Activated CD4-positive, alpha-beta T cell treated with anti-CD3 and anti-CD28 coated beads, Interleukin-2, amount 50 U/mL, for 1 hour (primary cell): ENCODE measurements around the gene TECPR1.
A peak's percentile ranks its signal among the peaks of the same experiment; 100 is the strongest.

Experiments used
- DNase-seq: peaks from one replicate; pipeline ENCODE4 v3.0.0-alpha.2; 2020

Gene TECPR1

DNA sequence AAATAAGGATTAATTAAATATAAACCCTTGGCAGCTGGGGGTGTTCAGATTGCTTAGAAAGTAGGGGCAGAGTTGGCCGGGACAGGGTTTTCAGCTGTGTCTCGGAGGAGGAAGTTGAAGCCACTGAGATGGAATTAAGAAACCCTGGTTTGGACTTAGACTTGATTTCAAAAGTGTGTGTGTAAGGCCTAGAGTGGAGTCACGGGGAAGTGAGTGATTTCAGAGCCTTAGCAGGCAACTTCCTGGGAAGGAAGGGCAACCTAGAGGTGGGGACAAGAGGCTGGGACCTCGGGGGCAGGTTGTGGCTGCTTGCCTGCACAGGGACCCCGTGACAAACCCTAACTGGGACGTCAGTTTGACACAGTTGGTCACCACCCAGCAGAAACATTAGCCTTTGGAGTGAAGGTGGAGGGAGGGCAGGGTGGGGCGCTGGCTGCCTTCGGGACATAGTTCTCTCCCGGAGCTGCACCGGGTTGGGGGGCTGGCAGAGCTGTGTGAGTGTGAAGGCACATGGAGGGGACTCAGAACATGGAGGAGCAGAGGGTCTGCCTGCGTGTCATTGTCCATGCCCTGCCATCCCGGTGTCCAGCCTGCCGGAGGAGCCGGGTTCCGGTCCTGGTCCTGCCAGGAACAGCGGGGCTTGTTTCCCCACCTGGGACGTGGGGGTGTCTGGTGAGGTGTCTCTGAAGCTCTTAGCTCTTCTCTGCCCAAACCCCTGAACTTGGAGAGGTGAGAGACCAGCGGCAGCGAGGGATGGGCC is 31.3 kb upstream of the TECPR1 start:
- DNase-seq, result no peak

GRCh38 chr7:98282703-98283102 is 30.7 kb upstream of the TECPR1 start:
- no peak for DNase-seq

DNA sequence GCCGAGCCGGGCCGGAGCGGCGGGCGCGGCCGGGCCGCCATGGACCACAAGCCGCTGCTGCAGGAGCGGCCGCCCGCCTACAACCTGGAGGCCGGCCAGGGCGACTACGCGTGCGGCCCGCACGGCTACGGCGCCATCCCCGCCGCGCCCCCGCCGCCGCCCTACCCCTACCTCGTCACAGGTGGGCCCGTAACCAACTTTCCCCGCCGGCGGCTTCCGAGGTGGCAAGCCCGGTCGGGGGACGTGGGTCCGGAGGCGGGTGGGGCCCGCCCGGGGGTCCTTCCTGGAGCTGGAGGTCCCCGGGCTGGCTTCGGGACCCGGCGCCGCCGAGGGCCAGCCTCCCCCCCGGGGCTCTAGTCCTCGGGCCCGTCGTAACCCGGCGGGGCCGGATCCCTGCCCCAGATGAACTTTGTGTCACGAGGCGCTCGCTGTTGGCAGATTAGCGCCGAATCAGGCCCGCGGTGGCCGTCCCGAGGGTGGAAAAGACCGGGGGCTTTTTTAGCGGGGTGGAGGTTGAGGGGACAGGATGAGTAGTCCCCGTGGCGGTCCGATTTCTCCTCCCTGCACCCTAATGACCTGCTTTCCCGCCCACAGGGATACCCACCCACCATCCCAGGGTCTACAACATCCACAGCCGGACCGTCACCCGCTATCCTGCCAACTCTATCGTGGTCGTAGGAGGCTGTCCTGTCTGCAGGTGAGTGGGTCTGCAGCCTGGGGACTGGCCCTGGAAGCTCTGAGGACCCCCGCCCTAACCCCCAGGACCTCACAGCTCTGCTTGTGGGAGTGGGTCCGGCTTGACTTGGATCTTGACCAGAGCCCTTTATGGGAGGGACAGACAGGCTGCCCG is 29.9 kb upstream of the TECPR1 start:
- no peak for DNase-seq

GRCh38 chr7:98280791-98281756 is 29.0 kb upstream of the TECPR1 start, which contains the start of gene BRI3:
Gene BRI3 (plus strand): TSS chr7:98281686. CDS start chr7:98281796, 110 bp downstream.
- DNase-seq, result peak; percentile 92

- no peak for DNase-seq
Observed at GRCh38 chr7:98280296-98280695, 28.3 kb upstream of the TECPR1 start.

- no peak for DNase-seq
Observed at GRCh38 chr7:98278936-98279335, 26.9 kb upstream of the TECPR1 start.

- DNase-seq, result no peak
Observed at GRCh38 chr7:98278408-98278807, 26.4 kb upstream of the TECPR1 start.

DNA sequence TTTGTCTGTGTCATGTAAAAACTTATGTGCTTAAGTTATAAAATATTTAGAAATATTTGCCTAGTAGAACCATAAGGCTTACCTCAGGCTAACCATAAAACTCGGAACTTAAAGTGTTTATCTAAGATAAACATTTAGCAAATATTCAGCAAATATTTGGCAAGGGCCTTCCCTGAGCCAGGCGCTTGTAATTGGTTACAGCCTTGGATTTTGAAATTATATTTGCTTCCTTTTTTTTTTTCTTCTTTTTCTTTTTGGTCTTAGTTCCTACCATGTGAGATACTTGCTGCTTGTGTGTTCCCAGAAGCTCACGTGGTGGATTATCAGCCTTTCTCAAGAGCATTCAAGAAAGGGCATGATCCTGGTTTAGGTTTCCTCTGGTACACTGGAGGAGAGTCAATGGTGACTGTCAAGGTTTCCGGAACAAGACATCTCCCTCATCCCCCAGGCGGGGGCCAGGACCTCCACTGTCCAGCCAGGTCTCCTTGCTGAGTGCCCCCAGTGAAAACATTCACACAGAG is 24.3 kb upstream of the TECPR1 start:
- DNase-seq, result no peak

- no peak for DNase-seq
Observed at GRCh38 chr7:98267303-98267702, 15.3 kb upstream of the TECPR1 start.

- DNase-seq, result no peak
Observed at GRCh38 chr7:98266840-98267239, 14.8 kb upstream of the TECPR1 start.

- no peak for DNase-seq
Observed at GRCh38 chr7:98265841-98266271, 13.8 kb upstream of the TECPR1 start.

DNA sequence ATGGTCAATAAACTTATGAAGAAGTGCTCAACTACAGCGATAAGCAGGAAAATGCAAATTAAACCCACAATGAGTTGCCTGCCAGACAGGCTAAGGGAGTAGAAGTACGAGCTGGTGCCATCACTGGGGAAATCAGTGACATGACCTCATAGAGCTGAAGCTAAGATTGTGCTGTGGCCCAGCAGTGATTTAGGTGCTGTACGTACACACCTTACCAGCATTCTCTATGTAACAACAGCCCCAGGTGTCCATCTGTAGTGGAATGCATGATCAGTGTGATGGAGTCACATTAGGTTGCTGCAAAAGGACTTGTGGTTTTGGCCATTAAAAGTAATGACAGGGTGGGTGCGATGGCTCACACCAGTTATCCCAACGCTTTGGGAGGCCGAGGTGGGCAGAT is 5.7 kb upstream of the TECPR1 start:
- no peak for DNase-seq

DNA sequence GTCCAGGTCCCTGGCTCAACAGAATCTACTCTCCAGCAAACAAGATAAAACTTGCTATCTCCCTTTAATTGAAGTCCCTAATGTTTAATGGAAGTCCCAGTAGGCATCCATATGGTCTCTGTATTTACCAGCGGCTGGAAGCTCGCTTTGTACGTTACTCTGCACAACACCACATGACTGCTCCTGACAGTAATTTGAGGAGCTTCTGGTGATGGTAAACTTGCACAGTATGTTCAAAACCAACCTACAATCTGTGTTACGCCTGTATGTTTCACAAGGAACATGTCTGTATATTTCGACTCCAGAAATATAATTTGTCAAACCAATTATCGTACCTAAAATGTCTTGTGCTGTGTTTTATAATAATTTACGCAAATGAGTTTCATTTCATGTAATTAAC is 4.4 kb upstream of the TECPR1 start:
- no peak for DNase-seq

DNA sequence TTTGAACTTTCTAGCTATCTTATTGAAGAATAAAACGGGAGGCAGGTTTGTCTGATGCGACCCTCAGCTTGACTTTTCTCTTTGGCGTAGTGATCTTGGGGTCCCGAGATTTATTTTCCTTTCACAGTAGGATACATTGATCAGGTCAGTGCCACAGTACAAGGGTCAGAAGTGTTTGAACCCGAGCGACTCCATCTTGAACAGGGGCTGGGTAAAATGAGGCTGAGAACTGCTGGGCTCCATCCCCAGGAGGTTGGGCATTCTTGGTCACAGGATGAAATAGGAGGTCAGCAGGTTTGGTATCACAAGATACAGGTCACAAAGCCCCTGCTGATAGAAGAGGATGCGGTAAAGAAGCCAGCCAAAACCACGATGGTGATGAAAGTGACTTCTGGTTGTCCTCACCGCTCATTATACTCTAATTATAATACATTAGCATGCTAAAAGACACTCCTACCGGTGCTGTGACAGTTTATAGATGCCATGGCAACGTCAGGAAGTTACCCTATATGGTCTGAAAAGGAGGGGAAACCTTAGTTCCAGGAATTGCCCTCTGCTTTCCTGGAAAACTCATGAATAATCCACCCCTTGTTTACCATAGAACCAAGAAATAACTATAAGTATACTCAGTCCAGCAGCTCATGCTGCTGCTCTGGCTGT is 3.0 kb upstream of the TECPR1 start:
- DNase-seq, result no peak

- DNase-seq, result no peak
Observed at GRCh38 chr7:98254516-98254915, 2.5 kb upstream of the TECPR1 start.

DNA sequence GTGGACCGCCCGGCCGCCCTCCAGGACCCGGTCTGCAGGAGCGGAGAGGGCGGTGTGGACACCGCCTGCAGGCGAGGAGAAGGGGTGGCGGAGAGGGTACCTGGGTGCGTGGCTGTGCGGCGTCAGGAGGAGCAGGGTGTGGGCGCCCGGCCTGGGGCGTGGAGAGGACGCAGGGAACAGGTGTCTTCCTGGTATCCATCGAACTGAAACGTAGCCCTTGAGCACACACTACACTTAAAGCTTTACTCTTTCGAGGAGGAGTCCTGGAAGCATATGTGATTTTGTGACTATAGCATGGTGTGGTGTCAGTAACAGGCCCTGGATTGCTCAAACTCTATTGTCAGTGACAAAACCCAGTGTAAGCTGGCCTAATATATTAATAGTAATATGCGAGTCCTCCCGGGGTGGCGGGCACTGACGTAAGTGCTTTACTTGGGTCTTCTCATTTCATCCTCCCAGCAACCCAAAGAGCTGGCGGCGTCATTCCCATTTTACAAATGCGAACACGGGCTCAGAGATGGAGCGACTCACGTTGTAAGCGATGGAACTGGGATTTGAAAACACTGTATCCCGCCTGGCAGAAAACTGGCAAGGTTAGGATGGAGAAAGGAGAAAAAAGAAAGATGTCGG is 508 bp upstream of the TECPR1 start:
- DNase-seq, result no peak

DNA sequence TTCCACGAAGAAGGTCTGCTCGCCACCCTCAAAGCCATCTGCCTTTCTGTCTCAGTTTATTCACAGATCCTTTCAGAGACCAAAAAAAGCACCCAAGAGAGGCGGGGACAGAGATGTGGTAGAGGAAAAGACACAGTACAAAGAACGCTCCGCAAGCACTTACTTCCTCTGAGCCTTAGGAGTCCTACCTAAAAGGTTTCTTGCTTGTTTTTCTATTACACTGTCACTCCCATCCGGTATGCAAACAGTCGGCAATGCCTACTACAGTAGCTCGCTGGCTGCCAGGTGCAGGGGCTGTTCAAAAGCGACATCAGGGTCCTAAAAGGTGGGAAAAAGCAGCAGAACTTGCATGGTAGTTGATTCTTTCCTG is 816 bp downstream of the TECPR1 start:
- peak; percentile 40 for DNase-seq

DNA sequence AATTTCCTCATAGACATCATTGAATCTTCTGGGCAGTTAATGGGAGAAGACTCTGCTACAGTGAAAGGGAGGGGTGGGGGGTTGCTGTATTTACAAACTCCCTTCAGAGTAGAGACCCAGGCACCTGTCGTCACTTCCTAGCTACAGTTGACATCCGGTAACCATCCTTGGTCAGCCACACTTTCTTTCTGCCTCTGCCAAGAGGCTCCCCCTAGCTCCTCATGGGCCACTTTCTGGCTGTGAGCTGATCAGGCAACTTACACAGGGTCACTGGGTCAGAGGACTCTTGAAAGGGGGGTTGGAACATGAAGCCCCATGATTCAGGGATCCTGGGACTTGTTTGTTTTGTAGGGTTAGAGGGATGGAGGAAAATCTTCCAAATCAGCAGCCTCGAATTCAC is 1.2 kb downstream of the TECPR1 start:
- DNase-seq, result peak; percentile 29

GRCh38 chr7:98249106-98249505 is 2.9 kb downstream of the TECPR1 start:
- DNase-seq, result no peak

GRCh38 chr7:98248156-98248555 is 3.9 kb downstream of the TECPR1 start:
- no peak for DNase-seq

DNA sequence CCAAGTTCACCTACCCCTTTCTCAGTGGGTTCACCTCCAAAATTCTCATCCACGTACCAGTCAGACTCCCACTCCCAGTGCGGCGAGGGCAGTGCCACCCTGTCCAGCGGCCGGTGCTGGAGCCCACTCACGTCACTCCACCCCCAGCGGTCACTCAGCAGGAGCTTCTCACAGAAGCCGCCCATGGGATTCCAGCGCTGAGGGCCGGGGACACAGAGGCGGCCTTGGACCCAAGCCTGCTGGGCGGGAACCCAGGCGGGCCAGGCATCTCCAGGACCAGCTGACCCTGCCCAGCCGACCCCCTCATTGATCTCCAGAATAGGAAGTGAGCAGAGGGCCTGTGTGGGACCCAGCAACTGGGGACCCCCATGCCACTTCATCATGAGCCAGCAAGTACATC is 7.2 kb downstream of the TECPR1 start:
- no peak for DNase-seq

DNA sequence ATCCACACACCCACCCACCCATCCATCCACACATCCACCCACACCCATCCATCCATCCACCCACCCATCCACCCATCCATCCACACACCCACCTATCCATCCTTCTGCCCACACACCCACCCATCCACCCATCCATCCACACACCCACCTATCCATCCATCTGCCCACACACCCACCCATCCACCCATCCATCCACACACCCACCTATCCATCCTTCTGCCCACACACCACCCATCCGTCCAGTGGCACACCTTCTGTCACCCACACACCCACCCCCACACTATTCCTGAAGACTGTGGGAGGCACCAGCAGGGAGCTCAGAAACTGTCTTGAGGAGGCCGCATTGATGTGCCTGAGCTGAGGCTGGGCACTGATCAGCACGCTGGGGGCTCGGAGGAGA is 9.1 kb downstream of the TECPR1 start:
- DNase-seq, result no peak
